ENCODE data around the gene NR2F1.

DNA sequence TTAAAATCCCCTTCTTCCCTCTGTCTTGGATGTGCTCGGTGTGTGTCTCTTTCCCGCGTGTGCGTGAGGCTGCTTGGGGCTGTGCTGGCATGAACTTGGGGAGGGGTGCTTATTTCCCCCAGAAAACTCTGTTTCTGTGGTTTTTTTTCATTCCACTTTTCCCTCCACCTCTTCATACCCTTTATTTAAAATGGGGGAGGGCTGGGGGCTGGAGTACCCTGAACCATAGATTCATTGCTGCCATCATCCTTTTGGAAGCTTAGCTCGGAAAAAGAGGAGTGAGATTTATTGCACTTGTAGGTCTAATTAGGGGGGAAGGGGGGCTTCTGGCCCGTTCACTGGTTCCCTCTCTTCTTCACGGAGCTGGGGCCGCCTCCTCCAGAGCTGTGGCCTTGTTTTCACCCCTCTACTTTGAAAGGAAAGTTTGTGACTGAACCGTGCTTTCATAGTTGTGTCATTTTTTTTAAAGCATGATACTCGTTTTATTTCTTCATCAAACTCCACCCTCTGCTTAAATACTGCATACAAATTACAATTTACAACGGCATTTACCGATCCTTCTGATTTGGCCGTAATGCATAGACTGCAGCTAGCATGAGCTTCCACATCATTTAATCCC, 2.9 kb downstream of the NR2F1 start:
- TF ChIP-seq, protein P1, sequence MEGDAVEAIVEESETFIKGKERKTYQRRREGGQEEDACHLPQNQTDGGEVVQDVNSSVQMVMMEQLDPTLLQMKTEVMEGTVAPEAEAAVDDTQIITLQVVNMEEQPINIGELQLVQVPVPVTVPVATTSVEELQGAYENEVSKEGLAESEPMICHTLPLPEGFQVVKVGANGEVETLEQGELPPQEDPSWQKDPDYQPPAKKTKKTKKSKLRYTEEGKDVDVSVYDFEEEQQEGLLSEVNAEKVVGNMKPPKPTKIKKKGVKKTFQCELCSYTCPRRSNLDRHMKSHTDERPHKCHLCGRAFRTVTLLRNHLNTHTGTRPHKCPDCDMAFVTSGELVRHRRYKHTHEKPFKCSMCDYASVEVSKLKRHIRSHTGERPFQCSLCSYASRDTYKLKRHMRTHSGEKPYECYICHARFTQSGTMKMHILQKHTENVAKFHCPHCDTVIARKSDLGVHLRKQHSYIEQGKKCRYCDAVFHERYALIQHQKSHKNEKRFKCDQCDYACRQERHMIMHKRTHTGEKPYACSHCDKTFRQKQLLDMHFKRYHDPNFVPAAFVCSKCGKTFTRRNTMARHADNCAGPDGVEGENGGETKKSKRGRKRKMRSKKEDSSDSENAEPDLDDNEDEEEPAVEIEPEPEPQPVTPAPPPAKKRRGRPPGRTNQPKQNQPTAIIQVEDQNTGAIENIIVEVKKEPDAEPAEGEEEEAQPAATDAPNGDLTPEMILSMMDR (IDR thresholded peaks at IDR 0.05): no peak
- no peak for TF ChIP-seq POLR2A (IDR thresholded peaks at IDR 0.05)
